ENCODE data around the gene RBM19.

Gene RBM19

DNA sequence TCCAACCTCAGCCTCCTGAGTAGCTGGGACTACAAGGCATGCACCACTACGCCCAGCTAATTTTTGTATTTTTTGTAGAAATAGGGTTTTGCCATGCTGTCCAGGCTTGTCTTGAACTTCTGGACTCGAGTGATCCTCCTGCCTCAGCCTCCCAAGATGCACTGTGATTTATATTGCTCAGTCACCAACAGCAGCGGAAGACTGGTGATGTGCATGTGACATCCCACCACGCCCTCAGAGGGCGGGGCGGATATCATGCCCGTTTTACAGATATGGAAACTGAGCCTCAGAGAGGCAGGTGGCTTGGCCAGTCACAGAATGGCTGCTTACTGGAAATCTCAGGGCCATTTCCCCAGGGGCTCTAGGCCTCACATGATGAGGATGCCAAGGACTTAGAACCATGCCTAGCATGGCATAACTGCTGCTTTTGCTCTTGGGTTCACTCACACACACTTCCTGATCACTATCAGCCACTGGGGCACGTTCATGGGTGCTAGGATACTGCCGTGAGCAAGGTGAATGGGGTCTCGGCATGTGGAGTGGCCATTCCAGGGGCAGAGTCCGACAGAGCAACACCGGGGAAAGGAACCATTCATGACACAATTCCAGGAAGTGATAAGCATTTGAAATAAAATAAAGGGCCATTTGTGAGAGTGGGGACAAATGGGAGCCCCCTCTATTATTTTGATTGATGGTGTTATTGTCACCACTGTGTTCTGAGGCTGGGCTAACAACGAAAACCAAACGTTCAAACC is 31.9 kb downstream of the RBM19 start:
- no peak for DNase-seq (ENCODE audit: low read depth in 2 of 2, low spot score in 1 of 2)

- DNase-seq (ENCODE audit: low read depth in 2 of 2, low spot score in 1 of 2) = no peak
These were observed 32.8 kb downstream of the RBM19 start for GRCh38 chr12:113933201-113933786.

- no peak for DNase-seq (ENCODE audit: low read depth in 2 of 2, low spot score in 1 of 2)
These were observed 33.5 kb downstream of the RBM19 start for GRCh38 chr12:113932381-113933196.

- no peak for DNase-seq (ENCODE audit: low read depth in 2 of 2, low spot score in 1 of 2)
These were observed 34.6 kb downstream of the RBM19 start for GRCh38 chr12:113931517-113931916.

DNA sequence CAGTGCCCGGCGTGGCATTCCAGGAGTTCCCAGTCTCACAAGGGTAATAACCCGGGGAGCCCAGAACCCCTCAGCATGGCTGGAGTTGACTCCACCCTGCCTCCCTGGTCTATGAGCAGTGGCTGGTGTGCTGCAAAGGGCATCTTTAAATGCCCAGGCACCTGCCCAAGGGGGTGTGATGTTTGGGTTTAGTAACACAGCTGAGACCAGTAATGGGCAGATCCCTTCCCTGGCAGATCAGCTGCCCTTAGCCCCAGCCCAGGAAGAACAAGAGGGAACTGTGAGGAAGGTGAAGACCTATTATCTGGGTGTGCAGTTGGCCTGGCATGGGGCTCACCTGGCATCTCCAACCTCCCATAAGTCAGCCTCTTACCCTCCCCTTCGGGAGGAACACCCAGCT is 35.9 kb downstream of the RBM19 start:
- no peak for DNase-seq (ENCODE audit: low read depth in 2 of 2, low spot score in 1 of 2)

DNA sequence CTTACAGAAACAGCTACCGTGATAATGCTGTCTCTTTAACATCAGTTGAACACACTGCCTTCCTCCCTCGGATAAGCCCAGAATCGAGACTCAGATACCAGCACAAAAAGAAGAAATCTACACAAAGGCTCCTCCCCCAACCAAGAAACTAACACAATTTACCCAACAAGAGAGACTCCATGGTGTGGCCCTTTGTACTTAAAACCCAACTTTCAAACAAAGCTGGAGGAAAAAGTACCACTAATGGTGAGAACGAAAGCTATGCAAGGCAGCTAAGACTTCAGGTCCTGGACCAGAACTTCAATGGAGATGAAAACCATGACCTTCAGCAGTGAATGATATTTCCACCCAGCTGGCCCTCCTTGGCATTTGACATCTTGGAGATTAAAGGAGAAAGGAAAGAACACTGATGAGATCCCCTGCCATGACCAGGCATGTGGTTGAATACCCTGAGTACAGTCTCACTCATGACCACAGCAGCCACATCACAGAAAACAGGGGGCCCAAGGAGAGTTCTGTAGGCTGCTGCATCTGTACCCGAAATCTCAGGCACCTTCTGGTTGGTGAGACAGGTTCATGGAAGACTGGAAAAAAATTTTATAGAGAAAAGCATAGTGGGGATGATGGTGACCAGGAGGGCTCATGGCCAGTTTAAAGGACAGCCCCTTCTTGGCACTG is 36.7 kb downstream of the RBM19 start:
- DNase-seq (ENCODE audit: low read depth in 2 of 2, low spot score in 1 of 2) = no peak

- no peak for DNase-seq (ENCODE audit: low read depth in 2 of 2, low spot score in 1 of 2)
These were observed 39.3 kb downstream of the RBM19 start for GRCh38 chr12:113926788-113927187.

DNA sequence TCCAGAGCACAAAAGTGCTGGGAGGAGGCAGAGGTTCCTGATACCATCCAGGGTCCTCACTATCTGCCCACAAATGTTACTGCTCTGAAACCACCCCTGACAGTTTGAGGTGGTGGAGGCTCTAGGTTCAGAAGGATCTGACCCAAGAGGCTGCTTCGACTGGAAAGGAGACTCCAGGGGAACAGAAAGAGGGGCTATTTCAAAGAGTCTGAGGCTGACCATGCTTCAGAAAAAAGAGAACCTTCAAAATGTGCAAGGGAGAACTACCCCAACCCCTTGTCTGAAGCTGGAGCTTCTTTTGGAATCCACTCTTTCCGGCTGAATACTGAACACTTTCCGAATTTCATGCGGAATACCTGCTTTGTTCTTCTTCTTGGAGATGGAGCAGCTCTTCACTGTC is 41.8 kb downstream of the RBM19 start:
- DNase-seq (ENCODE audit: low read depth in 2 of 2, low spot score in 1 of 2) = no peak

GRCh38 chr12:113923251-113923650 is 42.9 kb downstream of the RBM19 start:
- no peak for DNase-seq (ENCODE audit: low read depth in 2 of 2, low spot score in 1 of 2)

DNA sequence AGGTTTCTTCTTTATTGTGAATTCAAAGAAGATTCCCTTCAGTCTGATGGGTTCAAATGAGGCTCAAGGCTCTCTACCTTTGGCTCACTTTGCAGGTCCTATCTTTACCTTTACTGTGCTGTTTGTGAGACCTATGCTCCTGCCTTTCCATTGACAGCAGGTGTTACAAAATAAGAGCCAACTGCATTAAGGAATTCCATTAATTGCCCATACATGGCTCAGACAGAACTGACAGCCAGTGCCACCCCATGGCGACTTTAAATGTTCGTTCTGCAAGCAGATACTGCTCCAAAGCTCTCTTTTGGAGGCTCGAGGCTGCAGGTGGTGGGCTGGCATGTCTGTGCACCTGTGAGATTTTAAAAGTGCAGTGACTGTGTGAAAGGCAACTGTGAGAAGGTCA is 44.7 kb downstream of the RBM19 start:
- DNase-seq (ENCODE audit: low read depth in 2 of 2, low spot score in 1 of 2) = no peak

DNA sequence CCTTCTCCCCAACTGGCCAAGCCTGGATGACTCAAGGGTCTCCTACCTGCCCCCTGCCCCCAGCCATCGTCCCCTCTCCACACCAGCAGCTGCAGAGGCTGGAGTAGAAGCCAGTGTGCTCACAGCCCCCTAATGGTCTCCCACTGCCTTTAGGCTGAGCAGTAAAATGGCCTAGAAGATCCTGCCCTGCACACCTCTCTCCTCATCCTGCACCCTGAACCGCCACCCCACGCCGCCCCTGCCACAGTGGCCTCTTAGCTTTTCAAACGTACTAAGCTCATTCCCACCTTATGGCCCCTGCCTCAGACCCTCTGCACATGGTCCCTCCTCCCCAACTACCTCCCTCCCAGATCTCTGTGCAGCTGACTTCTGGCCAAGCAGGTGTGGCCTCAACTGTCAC is 46.3 kb downstream of the RBM19 start:
- no peak for DNase-seq (ENCODE audit: low read depth in 2 of 2, low spot score in 1 of 2)

DNA sequence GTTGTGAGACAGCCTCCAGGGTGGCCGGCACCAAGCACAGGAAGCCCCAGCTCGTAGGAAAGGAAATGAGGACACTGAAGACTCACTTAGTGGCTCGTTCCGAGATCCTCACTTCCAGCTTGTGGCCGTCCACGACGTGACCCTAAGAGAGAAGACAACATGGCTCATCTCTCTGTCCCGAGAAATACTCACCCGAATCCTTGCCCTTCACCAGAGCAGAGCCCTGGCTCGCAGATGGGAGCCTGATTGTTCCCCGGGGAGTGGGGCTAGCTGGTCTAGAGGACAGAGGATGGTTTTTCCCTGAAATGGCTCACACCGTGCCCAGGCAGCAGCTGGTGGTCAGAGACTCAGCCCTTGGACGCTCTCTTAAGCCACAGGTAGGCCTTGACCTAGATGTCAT is 47.8 kb downstream of the RBM19 start:
- no peak for DNase-seq (ENCODE audit: low read depth in 2 of 2, low spot score in 1 of 2)

- no peak for DNase-seq (ENCODE audit: low read depth in 2 of 2, low spot score in 1 of 2)
These were observed 48.7 kb downstream of the RBM19 start for GRCh38 chr12:113917393-113917792.

DNA sequence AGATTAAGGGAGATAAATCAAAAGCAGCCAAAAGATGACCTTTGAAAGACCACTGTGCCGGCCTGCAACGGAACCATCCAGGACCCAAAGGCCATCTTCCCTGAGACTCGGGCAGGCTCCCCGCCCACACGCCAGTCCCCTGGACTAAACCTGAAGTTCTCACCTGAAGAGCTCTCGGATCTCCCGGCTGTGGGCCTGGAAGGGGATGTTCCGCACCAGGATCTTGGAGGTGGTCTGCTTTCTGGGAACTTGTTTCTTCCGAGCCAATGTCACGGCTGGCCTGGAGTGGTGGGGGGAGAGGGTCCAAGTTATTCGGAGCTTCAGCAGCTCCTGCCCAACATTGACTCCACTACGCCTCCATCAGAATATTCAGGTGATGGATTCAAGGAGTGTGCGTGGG is 51.3 kb downstream of the RBM19 start:
- DNase-seq (ENCODE audit: low read depth in 2 of 2, low spot score in 1 of 2) = no peak

- DNase-seq (ENCODE audit: low read depth in 2 of 2, low spot score in 1 of 2) = no peak
These were observed 51.9 kb downstream of the RBM19 start for GRCh38 chr12:113914176-113914575.

GRCh38 chr12:113912760-113913329 is 53.3 kb downstream of the RBM19 start:
- DNase-seq (ENCODE audit: low read depth in 2 of 2, low spot score in 1 of 2) = peak in 1 of 2 donors; percentile 15

DNA sequence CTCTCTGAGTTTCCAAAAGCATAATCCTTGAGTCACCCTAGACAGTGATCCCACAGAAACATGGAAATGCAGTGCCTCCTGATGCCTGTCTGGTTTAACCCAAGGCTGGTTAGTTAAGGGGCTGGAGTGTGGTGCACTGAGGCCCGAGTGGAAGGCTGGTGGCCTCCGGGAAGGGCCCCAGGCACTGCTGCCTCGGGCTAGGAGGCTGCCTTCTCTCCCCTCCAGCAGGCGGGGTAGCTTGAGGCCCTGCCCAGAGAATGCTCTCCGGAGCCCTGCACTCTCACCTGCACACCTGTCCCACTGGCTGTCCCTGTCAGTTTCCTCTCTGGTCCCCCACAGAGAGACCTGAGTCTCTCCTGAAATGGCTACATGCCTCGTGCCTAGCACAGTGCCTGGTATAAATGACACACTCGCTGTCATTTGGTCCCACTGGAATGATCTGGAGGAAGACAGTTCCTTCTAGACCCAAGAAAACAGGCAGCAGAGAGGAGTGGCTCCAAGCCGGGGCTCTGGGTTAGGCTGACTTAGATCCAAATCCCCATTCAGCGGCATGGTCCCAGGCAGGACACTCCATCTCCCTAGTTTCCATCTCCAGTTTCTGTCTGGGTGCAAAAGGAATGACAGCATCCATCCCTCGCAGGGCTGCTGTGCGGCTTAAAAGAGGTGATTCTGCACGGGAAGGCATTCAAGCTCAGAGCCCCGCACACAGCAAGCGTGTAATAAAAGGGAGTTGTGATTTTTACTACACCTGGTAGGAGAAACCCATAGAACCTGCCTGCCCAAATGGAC is 54.0 kb downstream of the RBM19 start:
- DNase-seq (ENCODE audit: low read depth in 2 of 2, low spot score in 1 of 2) = no peak

DNA sequence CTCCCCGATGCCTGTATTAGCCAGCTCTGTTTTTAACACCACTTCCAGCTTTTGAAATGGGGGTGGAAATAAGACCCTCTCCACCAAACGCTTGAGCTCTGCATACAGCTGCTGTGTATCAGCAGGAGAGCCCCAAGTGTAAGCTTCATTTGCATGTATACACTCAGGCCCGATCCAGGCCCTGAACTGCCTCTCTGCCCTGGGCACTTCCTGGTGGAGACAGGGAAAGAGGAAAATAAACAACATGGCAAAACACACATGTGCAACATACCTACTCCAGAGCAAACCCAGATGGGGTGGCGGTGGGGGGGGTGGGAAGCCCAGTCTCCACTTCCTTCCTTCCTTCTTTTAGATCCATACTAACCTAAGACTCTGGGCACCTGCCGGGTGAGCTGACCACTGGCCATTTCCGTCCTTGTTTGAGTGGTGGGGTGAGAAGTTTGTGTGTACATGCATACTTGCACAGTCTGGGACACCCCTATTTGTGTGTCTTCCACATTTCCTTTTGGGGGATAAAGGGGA is 55.3 kb downstream of the RBM19 start:
- DNase-seq (ENCODE audit: low read depth in 2 of 2, low spot score in 1 of 2) = no peak

- DNase-seq (ENCODE audit: low read depth in 2 of 2, low spot score in 1 of 2) = no peak
These were observed 56.2 kb downstream of the RBM19 start for GRCh38 chr12:113909776-113910420.

Measured in stimulated activated CD8-positive, alpha-beta memory T cell treated with anti-CD3 and anti-CD28 coated beads, Interleukin-4, amount 100 ng/mL, for 1 hour (primary cell).